HUES48 (cell line): ENCODE data around the gene MTUS2.

Source experiments
- H3K27ac ChIP-seq: one replicate; pipeline ENCODE4 v1.7.0; 2013; ENCODE audit warnings: low read depth, low read length, inconsistent platforms
- H3K27me3 ChIP-seq: 2 replicates; pipeline ENCODE4 v1.6.1; 2013; ENCODE audit warnings: mild to moderate bottlenecking, low read length; ENCODE audit not compliant: control insufficient read depth, insufficient read depth
- H3K36me3 ChIP-seq: 2 replicates; pipeline ENCODE4 v1.6.1; 2013; ENCODE audit warnings: low read length; ENCODE audit not compliant: control insufficient read depth, insufficient read depth
- H3K4me1 ChIP-seq: 2 replicates; pipeline ENCODE4 v1.6.1; 2013; ENCODE audit warnings: mild to moderate bottlenecking, low read length; ENCODE audit not compliant: control insufficient read depth, insufficient read depth
- H3K4me3 ChIP-seq: 2 replicates; pipeline ENCODE4 v1.5.1; 2013; ENCODE audit warnings: mild to moderate bottlenecking, low read depth, low read length
- H3K9ac ChIP-seq: 2 replicates; pipeline ENCODE4 v1.6.1; 2013; ENCODE audit warnings: mild to moderate bottlenecking, low read depth, low read length, moderate library complexity
- H3K9me3 ChIP-seq: 2 replicates; pipeline ENCODE4 v1.6.1; 2013; ENCODE audit warnings: low read length; ENCODE audit not compliant: control insufficient read depth, insufficient read depth

Gene MTUS2

GRCh38 chr13:29505950-29506349, 685.8 kb downstream of the MTUS2 start:
- Histone ChIP-seq H3K9me3 (no peaks in the 10 kb centered on the region), H3K27ac (no peak overlapping the region), H3K4me3 (no peak overlapping the region), H3K9ac (no peak overlapping the region), H3K4me1 (peaks cover 7% of the 10 kb centered on the region; the same call in 1 of the 2 replicates), H3K36me3 (no peaks in the 10 kb centered on the region), H3K27me3 (no peaks in the 10 kb centered on the region)

- H3K4me3 ChIP-seq: no peak overlapping the region
- no peak overlapping the region for H3K9ac ChIP-seq
- H3K27ac ChIP-seq: no peak overlapping the region
- peaks cover 7% of the 10 kb centered on the region; the same call in 1 of the 2 replicates for H3K4me1 ChIP-seq
- no peaks in the 10 kb centered on the region for H3K27me3 ChIP-seq
- H3K9me3 ChIP-seq: no peaks in the 10 kb centered on the region
- peaks cover 9% of the 10 kb centered on the region; the same call in 1 of the 2 replicates for H3K36me3 ChIP-seq
These were observed 687.2 kb downstream of the MTUS2 start for GRCh38 chr13:29507356-29507755.

- H3K9me3 ChIP-seq: no peaks in the 10 kb centered on the region
- no peak overlapping the region for H3K4me3 ChIP-seq
- H3K27ac ChIP-seq: no peak overlapping the region
- no peak overlapping the region for H3K9ac ChIP-seq
- peaks cover 2% of the 10 kb centered on the region; the same call in 1 of the 2 replicates for H3K4me1 ChIP-seq
- peaks cover 18% of the 10 kb centered on the region for H3K36me3 ChIP-seq
- H3K27me3 ChIP-seq: no peaks in the 10 kb centered on the region
These were observed 688.2 kb downstream of the MTUS2 start for GRCh38 chr13:29508130-29508875.

GRCh38 chr13:29508876-29509252, 688.7 kb downstream of the MTUS2 start:
- peaks cover 24% of the 10 kb centered on the region for H3K36me3 ChIP-seq
- H3K4me1 ChIP-seq: no peaks in the 10 kb centered on the region
- no peaks in the 10 kb centered on the region for H3K27me3 ChIP-seq
- no peak overlapping the region for H3K9ac ChIP-seq
- no peak overlapping the region for H3K4me3 ChIP-seq
- H3K27ac ChIP-seq: no peak overlapping the region
- no peaks in the 10 kb centered on the region for H3K9me3 ChIP-seq

- H3K27me3 ChIP-seq: no peaks in the 10 kb centered on the region
- peaks cover 36% of the 10 kb centered on the region for H3K36me3 ChIP-seq
- no peak overlapping the region for H3K27ac ChIP-seq
- no peak overlapping the region for H3K9ac ChIP-seq
- H3K9me3 ChIP-seq: no peaks in the 10 kb centered on the region
- H3K4me3 ChIP-seq: no peak overlapping the region
- no peaks in the 10 kb centered on the region for H3K4me1 ChIP-seq
These were observed 690.0 kb downstream of the MTUS2 start for GRCh38 chr13:29509999-29510589.

- H3K27me3 ChIP-seq: no peaks in the 10 kb centered on the region
- H3K27ac ChIP-seq: no peak overlapping the region
- no peaks in the 10 kb centered on the region for H3K9me3 ChIP-seq
- H3K4me1 ChIP-seq: no peaks in the 10 kb centered on the region
- no peak overlapping the region for H3K4me3 ChIP-seq
- H3K36me3 ChIP-seq: peaks cover 42% of the 10 kb centered on the region
- no peak overlapping the region for H3K9ac ChIP-seq
These were observed 690.5 kb downstream of the MTUS2 start for GRCh38 chr13:29510651-29511084.

GRCh38 chr13:29511106-29511796, 691.1 kb downstream of the MTUS2 start:
- Histone ChIP-seq H3K4me3 (no peak overlapping the region), H3K9me3 (no peaks in the 10 kb centered on the region), H3K27me3 (no peaks in the 10 kb centered on the region), H3K4me1 (no peaks in the 10 kb centered on the region), H3K27ac (no peak overlapping the region), H3K36me3 (peaks cover 48% of the 10 kb centered on the region), H3K9ac (no peak overlapping the region)

- peaks cover 55% of the 10 kb centered on the region for H3K36me3 ChIP-seq
These were observed 691.8 kb downstream of the MTUS2 start for GRCh38 chr13:29511980-29512379.

GRCh38 chr13:29513002-29513980, 693.2 kb downstream of the MTUS2 start:
- Histone ChIP-seq H3K4me1 (no peaks in the 10 kb centered on the region), H3K27me3 (no peaks in the 10 kb centered on the region), H3K9me3 (no peaks in the 10 kb centered on the region), H3K36me3 (peaks cover 68% of the 10 kb centered on the region), H3K9ac (no peak overlapping the region), H3K27ac (no peak overlapping the region), H3K4me3 (no peak overlapping the region)

More at GRCh38 chr13:29511980-29512379, 691.8 kb downstream of the MTUS2 start:
- H3K9me3 ChIP-seq: no peaks in the 10 kb centered on the region
- no peaks in the 10 kb centered on the region for H3K27me3 ChIP-seq
- H3K4me1 ChIP-seq: no peaks in the 10 kb centered on the region
- no peak overlapping the region for H3K9ac ChIP-seq
- no peak overlapping the region for H3K27ac ChIP-seq
- H3K4me3 ChIP-seq: no peak overlapping the region

- Histone ChIP-seq H3K36me3 (peaks cover 77% of the 10 kb centered on the region), H3K9me3 (no peaks in the 10 kb centered on the region), H3K4me3 (no peak overlapping the region), H3K27me3 (no peaks in the 10 kb centered on the region), H3K4me1 (no peaks in the 10 kb centered on the region), H3K9ac (no peak overlapping the region), H3K27ac (no peak overlapping the region)
These were observed 694.0 kb downstream of the MTUS2 start for GRCh38 chr13:29513981-29514719.
